Measurements from ENCODE around the gene AKR1B15. TPM values are rescaled to one million over a fixed set of nuclear protein-coding genes. Genes with fewer than 3 reads are reported as not detected.

AKR1B15 gene
- total and polyA plus RNA-seq, 9 of the 15 experiments (the other 6 are each of a cell fraction or from before 2014, with no cell fraction given), result not detected

GRCh38 chr7:134532954-134533218, 16.0 kb upstream of the AKR1B15 start (continued):
- TF ChIP-seq CEBPZ (IDR thresholded peaks at IDR 0.05; ENCODE audit: borderline replicate concordance, low read depth, low read length), result no peak
- no peak for TF ChIP-seq HIVEP1 (CRISPR knock-in tag; IDR thresholded peaks at IDR 0.05)
- no peak for TF ChIP-seq FIP1L1 (IDR thresholded peaks at IDR 0.05; ENCODE audit: low read depth, low read length, poor library complexity, severe bottlenecking)
- TF ChIP-seq DNMT1 (IDR thresholded peaks at IDR 0.05), result no peak
- TF ChIP-seq KLF13 (tag; IDR thresholded peaks at IDR 0.05; ENCODE audit: borderline replicate concordance, low read depth), result no peak
- TF ChIP-seq ZNF764 (CRISPR knock-in tag; IDR thresholded peaks at IDR 0.05; ENCODE audit: low read depth), result no peak
- TF ChIP-seq ZBTB34 (CRISPR knock-in tag; IDR thresholded peaks at IDR 0.05), result no peak
- TF ChIP-seq ATF6 (CRISPR knock-in tag; IDR thresholded peaks at IDR 0.05), result no peak

Measured in K562 (cell line).